MCF 10A (cell line): ENCODE measurements around the gene KCNT1. TPM values are rescaled to one million over a fixed set of nuclear protein-coding genes. Genes with fewer than 3 reads are reported as not detected.

Source experiments
- BruUV-seq: library from RNA; stranded (reverse); fragments of 400-500 nt; replicated peaks from 2 replicates; lab custom pipeline; 2021; lab: Mats Ljungman, UMichigan
- CTCF ChIA-PET: fragments of 300-600 bp; sonication (Branson Sonifier 250); formaldehyde crosslinking; extraction: SDS; loops from one replicate; lab custom pipeline; 2021; ENCODE audit warnings: antibody characterized with exemption, inconsistent platforms; lab: Yijun Ruan, JAX
- POLR2A ChIA-PET: fragments of 300-600, 350-650 bp; sonication (Branson Sonifier 250); formaldehyde crosslinking; extraction: SDS; loops from one replicate; lab custom pipeline; 2020; ENCODE audit warnings: antibody characterized with exemption, inconsistent platforms; lab: Yijun Ruan, JAX
- DNase-seq: peaks from one replicate; pipeline ENCODE4 v3.0.0-alpha.2; 2018; ENCODE audit not compliant: unreplicated experiment
- H3K27ac Mint-ChIP-seq: one replicate; pipeline ENCODE4 v1.8.0; 2022; ENCODE audit warnings: mild to moderate bottlenecking, low read depth, mixed read lengths; ENCODE audit not compliant: unreplicated experiment
- H3K27me3 Mint-ChIP-seq: one replicate; pipeline ENCODE4 v1.8.0; 2022; ENCODE audit warnings: mixed read lengths; ENCODE audit not compliant: insufficient read depth, unreplicated experiment
- H3K36me3 Mint-ChIP-seq: one replicate; pipeline ENCODE4 v1.8.0; 2022; ENCODE audit warnings: mild to moderate bottlenecking, moderate library complexity, mixed read lengths; ENCODE audit not compliant: insufficient read depth, unreplicated experiment
- H3K4me1 Mint-ChIP-seq: one replicate; pipeline ENCODE4 v1.8.0; 2022; ENCODE audit warnings: mixed read lengths; ENCODE audit not compliant: insufficient read depth, unreplicated experiment
- H3K4me3 Mint-ChIP-seq: one replicate; pipeline ENCODE4 v1.8.0; 2022; ENCODE audit warnings: mild to moderate bottlenecking, moderate library complexity, mixed read lengths; ENCODE audit not compliant: unreplicated experiment
- H3K9me3 Mint-ChIP-seq: one replicate; pipeline ENCODE4 v1.8.0; 2022; ENCODE audit warnings: mixed read lengths; ENCODE audit not compliant: unreplicated experiment
- CTCF ChIP-seq: fragments of 200-600 bp; IDR thresholded peaks from one replicate; pipeline ENCODE4 v1.8.0; 2022; ENCODE audit warnings: antibody characterized with exemption, mild to moderate bottlenecking; ENCODE audit not compliant: unreplicated experiment
- intact Hi-C: fragments of 100-400 bp; cut with micrococcal nuclease; formaldehyde crosslinking; loops from 2 replicates; pipeline ENCODE4 v1.14.1; 2022
- total RNA-seq: library from RNA; stranded (reverse); gene quantifications from 2 replicates; pipeline ENCODE4 v1.2.3, GENCODE V29; 2022

The KCNT1 gene
- total RNA-seq, 1 experiment from 2014 or later, result not detected

GRCh38 chr9:135717410-135717809 is 15.4 kb downstream of the KCNT1 start:
- CTCF ChIA-PET, result interaction anchor here (0.6 to 1.4 kb wide), 3 partner anchors 79 to 278 kb away, joined by 3 to 5 read pairs (median 4); no protein-coding TSS in a partner anchor
- no peak overlapping the region for H3K27ac Mint-ChIP-seq
- no peak for TF ChIP-seq CTCF
- no peak for DNase-seq
- no peaks in the 10 kb centered on the region for H3K36me3 Mint-ChIP-seq
- H3K4me3 Mint-ChIP-seq, result no peak overlapping the region
- no peaks in the 10 kb centered on the region for H3K9me3 Mint-ChIP-seq
- POLR2A ChIA-PET, result no interaction called here
- intact Hi-C loops, result no loop called here
- BruUV-seq, result no TSS peak
- H3K4me1 Mint-ChIP-seq, result no peaks in the 10 kb centered on the region
- H3K27me3 Mint-ChIP-seq, result peaks cover 24% of the 10 kb centered on the region

- peak; percentile 69 for DNase-seq
- intact Hi-C loops, result no loop called here
- no peaks in the 10 kb centered on the region for H3K4me1 Mint-ChIP-seq
- no peaks in the 10 kb centered on the region for H3K9me3 Mint-ChIP-seq
- POLR2A ChIA-PET, result interaction anchor here (0.6 kb wide), 1 partner anchor 23 kb away, joined by 3 read pairs; no protein-coding TSS in a partner anchor
- H3K27me3 Mint-ChIP-seq, result peaks cover 24% of the 10 kb centered on the region
- TF ChIP-seq CTCF, result no peak
- no TSS peak for BruUV-seq
- H3K4me3 Mint-ChIP-seq, result no peak overlapping the region
- no peaks in the 10 kb centered on the region for H3K36me3 Mint-ChIP-seq
- CTCF ChIA-PET, result no interaction called here
- no peak overlapping the region for H3K27ac Mint-ChIP-seq
Measured at GRCh38 chr9:135718616-135719015, 16.6 kb downstream of the KCNT1 start.

GRCh38 chr9:135719472-135719871 is 17.5 kb downstream of the KCNT1 start:
- no peak for TF ChIP-seq CTCF
- DNase-seq, result no peak
- intact Hi-C loops, result no loop called here

GRCh38 chr9:135722365-135722764 is 20.4 kb downstream of the KCNT1 start:
- Mint-ChIP-seq H3K36me3 (no peaks in the 10 kb centered on the region), H3K4me3 (no peak overlapping the region), H3K4me1 (no peaks in the 10 kb centered on the region), H3K27me3 (peaks cover 14% of the 10 kb centered on the region), H3K27ac (no peak overlapping the region), H3K9me3 (no peaks in the 10 kb centered on the region)
- no peak for TF ChIP-seq CTCF
- DNase-seq, result no peak
- BruUV-seq, result no TSS peak
- CTCF ChIA-PET, result no interaction called here
- intact Hi-C loops, result no loop called here
- POLR2A ChIA-PET, result no interaction called here

More at GRCh38 chr9:135719472-135719871, 17.5 kb downstream of the KCNT1 start:
- Mint-ChIP-seq H3K27ac (no peak overlapping the region), H3K4me3 (no peak overlapping the region), H3K4me1 (no peaks in the 10 kb centered on the region), H3K9me3 (no peaks in the 10 kb centered on the region), H3K27me3 (peaks cover 24% of the 10 kb centered on the region), H3K36me3 (no peaks in the 10 kb centered on the region)
- no TSS peak for BruUV-seq
- ChIA-PET CTCF (interaction anchor here (0.8 kb wide), 1 partner anchor 403 kb away, joined by 4 read pairs; no protein-coding TSS in a partner anchor), POLR2A (no interaction called here)
